Adrenal gland (tissue), 5 donors: Measurements from ENCODE around the gene TGFBR3.

Source experiments
- POLR2A ChIP-seq, 2 donors: fragments of 450-650 bp; IDR thresholded peaks; one replicate each; pipeline ENCODE4 v1.6.1; 2017; ENCODE audit warnings: antibody characterized with exemption in 2 of 2, mild to moderate bottlenecking in 2 of 2, moderate library complexity in 1 of 2
- TF ChIP-seq, protein P1 (sequence below), 6 experiments: fragments of 450-650 bp in 4 of 6; fragments of 200-600 bp in 2 of 6; sonication (generic) in 1 of 6; IDR thresholded peaks; 1 replicate in 5 of 6; 2 replicates in 1 of 6; pipeline versions ENCODE4 v1.5.1 to v1.8.0; 2016 to 2021; ENCODE audit warnings: antibody characterized with exemption in 6 of 6, mild to moderate bottlenecking in 2 of 6, moderate library complexity in 1 of 6
- donor health status: DM: no; HTN: no; CAD: no.

DNA sequence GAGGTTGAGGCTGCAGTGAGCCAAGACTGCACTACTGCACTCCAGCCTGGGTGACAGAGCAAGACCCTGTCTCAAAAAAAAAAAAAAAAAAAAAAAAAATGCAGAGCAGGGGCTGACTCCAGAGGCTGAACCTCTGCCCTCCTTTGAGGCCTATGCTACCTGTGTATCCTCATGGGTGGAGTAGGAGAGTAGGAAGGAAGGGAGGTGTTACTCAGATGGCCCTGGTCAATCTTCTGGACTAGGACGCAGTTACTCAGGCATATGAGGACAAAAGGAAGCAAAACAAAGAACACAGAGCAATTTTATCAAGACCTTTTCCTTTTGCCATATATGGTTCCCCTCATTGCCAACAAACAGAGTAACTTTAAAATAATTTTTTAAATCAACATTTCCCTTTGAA is 35.2 kb downstream of the TGFBR3 start:
- TF ChIP-seq, protein P1, sequence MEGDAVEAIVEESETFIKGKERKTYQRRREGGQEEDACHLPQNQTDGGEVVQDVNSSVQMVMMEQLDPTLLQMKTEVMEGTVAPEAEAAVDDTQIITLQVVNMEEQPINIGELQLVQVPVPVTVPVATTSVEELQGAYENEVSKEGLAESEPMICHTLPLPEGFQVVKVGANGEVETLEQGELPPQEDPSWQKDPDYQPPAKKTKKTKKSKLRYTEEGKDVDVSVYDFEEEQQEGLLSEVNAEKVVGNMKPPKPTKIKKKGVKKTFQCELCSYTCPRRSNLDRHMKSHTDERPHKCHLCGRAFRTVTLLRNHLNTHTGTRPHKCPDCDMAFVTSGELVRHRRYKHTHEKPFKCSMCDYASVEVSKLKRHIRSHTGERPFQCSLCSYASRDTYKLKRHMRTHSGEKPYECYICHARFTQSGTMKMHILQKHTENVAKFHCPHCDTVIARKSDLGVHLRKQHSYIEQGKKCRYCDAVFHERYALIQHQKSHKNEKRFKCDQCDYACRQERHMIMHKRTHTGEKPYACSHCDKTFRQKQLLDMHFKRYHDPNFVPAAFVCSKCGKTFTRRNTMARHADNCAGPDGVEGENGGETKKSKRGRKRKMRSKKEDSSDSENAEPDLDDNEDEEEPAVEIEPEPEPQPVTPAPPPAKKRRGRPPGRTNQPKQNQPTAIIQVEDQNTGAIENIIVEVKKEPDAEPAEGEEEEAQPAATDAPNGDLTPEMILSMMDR (IDR thresholded peaks at IDR 0.05), result no peak
- no peak for TF ChIP-seq POLR2A (IDR thresholded peaks at IDR 0.05)
